Keratinocyte (primary cell): Measurements from ENCODE around the gene ADGRF5. TPM values are rescaled to one million over a fixed set of nuclear protein-coding genes. Genes with fewer than 3 reads are reported as not detected.

Experiments used
- DNase-seq: peaks from one replicate; pipeline ENCODE4 v3.0.0-alpha.2; 2011; ENCODE audit warnings: low read depth, missing footprints, low spot score
- FAIRE-seq: peaks from 2 replicates; lab custom pipeline; 2011; peaks lifted over from hg19 to GRCh38; lab: Jason Lieb, UNC
- H2AFZ ChIP-seq: 2 replicates; pipeline ENCODE4 v1.6.0; 2012; ENCODE audit warnings: low read length, control low read depth, inconsistent platforms; ENCODE audit not compliant: control insufficient read depth
- H3K27ac ChIP-seq: 2 replicates; pipeline ENCODE4 v1.5.1; 2011; ENCODE audit warnings: low read length; ENCODE audit not compliant: control insufficient read depth, insufficient read depth
- H3K27me3 ChIP-seq: 3 replicates; pipeline ENCODE4 v1.6.0; 2011; ENCODE audit warnings: low read length; ENCODE audit not compliant: control insufficient read depth, insufficient read depth; ENCODE audit errors: extremely low read depth
- H3K36me3 ChIP-seq, 2 experiments: 2 replicates in 1 of 2; 3 replicates in 1 of 2; pipeline ENCODE4 v1.5.1; 2011; ENCODE audit warnings: low read length in 2 of 2, mild to moderate bottlenecking in 1 of 2; ENCODE audit not compliant: control insufficient read depth in 2 of 2, insufficient read depth in 2 of 2; ENCODE audit errors: extremely low read depth in 1 of 2
- H3K4me1 ChIP-seq: 3 replicates; pipeline ENCODE4 v1.5.1; 2011; ENCODE audit warnings: low read length; ENCODE audit not compliant: control insufficient read depth, insufficient read depth; ENCODE audit errors: extremely low read depth
- H3K4me2 ChIP-seq: 3 replicates; pipeline ENCODE4 v1.6.0; 2011; ENCODE audit warnings: low read depth, low read length; ENCODE audit not compliant: control insufficient read depth, insufficient read depth; ENCODE audit errors: extremely low read depth
- H3K4me3 ChIP-seq, 3 experiments: fragments of 200-600 bp in 1 of 3; sonication (generic) in 1 of 3; 2 replicates in 2 of 3; 3 replicates in 1 of 3; pipeline ENCODE4 v1.5.1; 2011 to 2016; ENCODE audit warnings: low read length in 3 of 3, mild to moderate bottlenecking in 3 of 3, control low read depth in 2 of 3, inconsistent platforms in 1 of 3, low read depth in 1 of 3, mixed read lengths in 1 of 3, mixed run types in 1 of 3, moderate library complexity in 1 of 3; ENCODE audit not compliant: control insufficient read depth in 2 of 3, insufficient read depth in 2 of 3; ENCODE audit errors: extremely low read depth in 1 of 3
- H3K79me2 ChIP-seq: 2 replicates; pipeline ENCODE4 v1.6.0; 2012; ENCODE audit warnings: low read length; ENCODE audit not compliant: control insufficient read depth, insufficient read depth
- H3K9ac ChIP-seq: 3 replicates; pipeline ENCODE4 v1.6.0; 2011; ENCODE audit warnings: low read length; ENCODE audit not compliant: control insufficient read depth, insufficient read depth; ENCODE audit errors: extremely low read depth
- H3K9me1 ChIP-seq: 3 replicates; pipeline ENCODE4 v1.6.0; 2011; ENCODE audit warnings: low read length; ENCODE audit not compliant: control insufficient read depth, insufficient read depth; ENCODE audit errors: extremely low read depth
- H3K9me3 ChIP-seq: 2 replicates; pipeline ENCODE4 v1.5.1; 2012; ENCODE audit warnings: low read depth, low read length; ENCODE audit not compliant: control insufficient read depth
- H4K20me1 ChIP-seq: 3 replicates; pipeline ENCODE4 v1.6.0; 2011; ENCODE audit warnings: low read length; ENCODE audit not compliant: control insufficient read depth, insufficient read depth; ENCODE audit errors: extremely low read depth
- EZH2 ChIP-seq: IDR thresholded peaks from one replicate; pipeline ENCODE4 v1.6.1; 2012; ENCODE audit warnings: inconsistent platforms, mild to moderate bottlenecking, low read length, moderate library complexity
- dilution Hi-C: fragments of 300-500 bp; cut with MboI; formaldehyde crosslinking; loops from one replicate; pipeline ENCODE4 v1.7.0; 2020; ENCODE audit warnings: low sequenced_read_pairs; ENCODE audit not compliant: extremely low pct_ligation_motif_present
- polyA plus RNA-seq, 5 experiments: library from polyadenylated mRNA; depleted of rRNA in 3 of 5; stranded (reverse) in 3 of 5; stranded (forward) in 1 of 5; unstranded in 1 of 5; fragments of >200 nt; gene quantifications; 1 replicate in 1 of 5; 2 replicates in 3 of 5; 3 replicates in 1 of 5; pipeline versions ENCODE4 v1.2.1 to v1.2.3, GENCODE V29; 2011 to 2012; ENCODE audit warnings: missing spikeins in 2 of 5, low read depth in 1 of 5, low replicate concordance in 1 of 5
- TF ChIP-seq, protein P1 (sequence below), 3 experiments: IDR thresholded peaks in 1 of 3; conservative IDR thresholded peaks in 1 of 3; optimal IDR thresholded peaks in 1 of 3; 2 replicates in 2 of 3; 3 replicates in 1 of 3; pipeline versions ENCODE3 to v1.5.1; 2011; ENCODE audit warnings: low read length in 3 of 3, mild to moderate bottlenecking in 3 of 3, moderate library complexity in 2 of 3, control low read depth in 1 of 3, inconsistent platforms in 1 of 3; ENCODE audit not compliant: insufficient read depth in 2 of 3; ENCODE audit errors: extremely low read depth in 1 of 3

ADGRF5 gene
- polyA plus RNA-seq, 1 donor (not counting 4 experiments of a cell fraction or from before 2014, with no cell fraction given) = not detected

DNA sequence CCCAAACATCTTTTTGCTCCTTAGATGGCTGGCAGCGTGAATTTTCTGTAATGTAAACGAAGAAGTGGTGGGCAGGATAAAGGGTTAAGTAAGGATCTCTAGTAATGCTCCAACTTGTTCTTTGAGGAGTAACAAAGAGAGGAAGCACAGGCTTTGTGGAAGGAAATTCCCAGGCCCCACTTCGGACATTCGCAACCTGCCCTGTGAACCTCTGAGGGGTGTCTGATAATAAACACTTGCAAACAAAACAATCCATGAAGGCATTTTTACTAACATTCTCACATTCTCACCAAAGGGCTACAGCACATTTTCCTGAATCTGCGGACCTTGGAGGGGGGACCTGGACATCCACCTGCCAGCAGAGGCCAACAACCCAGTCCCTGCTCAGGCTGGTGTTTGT is 25.8 kb upstream of the ADGRF5 start:
- FAIRE-seq (no peak), DNase-seq (no peak)

DNA sequence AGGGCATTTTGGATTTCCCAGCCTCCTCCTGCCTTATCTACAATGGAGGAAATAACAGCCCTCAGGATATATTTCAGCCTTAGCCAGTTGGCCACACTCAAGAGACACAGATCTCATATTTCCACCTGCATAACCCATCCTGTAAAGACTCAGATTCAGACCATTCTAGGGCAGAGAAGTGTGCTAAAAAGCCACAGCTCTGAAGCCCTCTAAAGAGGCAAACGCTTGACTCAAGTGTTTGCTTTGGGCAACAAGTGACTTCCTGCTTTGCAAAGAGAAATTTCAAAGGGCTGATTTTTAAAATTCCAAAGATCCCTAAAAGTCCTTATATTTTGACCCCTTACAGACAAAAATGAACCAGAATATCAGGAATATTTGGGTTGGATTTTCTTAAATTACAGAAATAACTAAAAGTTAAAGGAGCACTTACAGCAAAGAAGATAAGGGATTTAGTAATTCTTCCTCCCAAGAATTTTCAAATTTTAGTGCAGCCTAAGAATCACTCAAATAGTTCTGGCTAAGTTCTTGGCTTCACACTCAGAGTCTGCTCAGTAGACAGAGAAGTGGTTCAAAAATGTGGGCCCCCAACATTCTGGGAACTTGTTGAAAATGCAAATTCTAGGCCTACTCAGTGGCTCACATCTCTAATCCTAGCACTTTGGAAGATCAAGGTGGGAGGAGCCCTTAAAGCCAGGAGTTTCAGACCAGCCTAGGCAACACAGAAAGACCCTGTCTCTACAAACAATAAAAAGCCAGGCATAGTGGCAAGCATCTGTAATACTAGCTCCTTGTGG is 18.9 kb upstream of the ADGRF5 start:
- Histone ChIP-seq H3K27ac (no peak overlapping the region), H3K9me3 (no peaks in the 10 kb centered on the region), H3K36me3 (no peaks in the 10 kb centered on the region), H3K27me3 (no peaks in the 10 kb centered on the region), H3K9ac (no peak overlapping the region), H3K79me2 (no peaks in the 10 kb centered on the region), H3K4me2 (no peak overlapping the region), H4K20me1 (no peaks in the 10 kb centered on the region), H3K4me3 (no peak overlapping the region), H2AFZ (no peak overlapping the region), H3K4me1 (no peaks in the 10 kb centered on the region), H3K9me1 (no peaks in the 10 kb centered on the region)
- dilution Hi-C loops = no loop called here
- no peak for TF ChIP-seq EZH2
- TF ChIP-seq, protein P1, sequence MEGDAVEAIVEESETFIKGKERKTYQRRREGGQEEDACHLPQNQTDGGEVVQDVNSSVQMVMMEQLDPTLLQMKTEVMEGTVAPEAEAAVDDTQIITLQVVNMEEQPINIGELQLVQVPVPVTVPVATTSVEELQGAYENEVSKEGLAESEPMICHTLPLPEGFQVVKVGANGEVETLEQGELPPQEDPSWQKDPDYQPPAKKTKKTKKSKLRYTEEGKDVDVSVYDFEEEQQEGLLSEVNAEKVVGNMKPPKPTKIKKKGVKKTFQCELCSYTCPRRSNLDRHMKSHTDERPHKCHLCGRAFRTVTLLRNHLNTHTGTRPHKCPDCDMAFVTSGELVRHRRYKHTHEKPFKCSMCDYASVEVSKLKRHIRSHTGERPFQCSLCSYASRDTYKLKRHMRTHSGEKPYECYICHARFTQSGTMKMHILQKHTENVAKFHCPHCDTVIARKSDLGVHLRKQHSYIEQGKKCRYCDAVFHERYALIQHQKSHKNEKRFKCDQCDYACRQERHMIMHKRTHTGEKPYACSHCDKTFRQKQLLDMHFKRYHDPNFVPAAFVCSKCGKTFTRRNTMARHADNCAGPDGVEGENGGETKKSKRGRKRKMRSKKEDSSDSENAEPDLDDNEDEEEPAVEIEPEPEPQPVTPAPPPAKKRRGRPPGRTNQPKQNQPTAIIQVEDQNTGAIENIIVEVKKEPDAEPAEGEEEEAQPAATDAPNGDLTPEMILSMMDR (optimal IDR thresholded peaks at IDR 0.05 in 1 of 3, IDR thresholded peaks at IDR 0.05 in 1 of 3, conservative IDR thresholded peaks at IDR 0.05 in 1 of 3; ENCODE audit: extremely low read depth in 1 of 3, insufficient read depth in 2 of 3, low read length in 3 of 3) = no peak
- DNase-seq (no peak), FAIRE-seq (no peak)

More for the DNA sequence above, 25.8 kb upstream of the ADGRF5 start:
- Histone ChIP-seq H3K79me2 (no peaks in the 10 kb centered on the region), H3K27me3 (no peaks in the 10 kb centered on the region), H3K4me3 (no peak overlapping the region), H3K4me2 (no peak overlapping the region), H3K9me1 (no peaks in the 10 kb centered on the region), H3K4me1 (no peaks in the 10 kb centered on the region), H2AFZ (no peak overlapping the region), H3K9me3 (no peaks in the 10 kb centered on the region), H4K20me1 (no peaks in the 10 kb centered on the region), H3K9ac (no peak overlapping the region), H3K36me3 (no peaks in the 10 kb centered on the region), H3K27ac (no peak overlapping the region)
- TF ChIP-seq EZH2 = no peak
- TF ChIP-seq, protein P1 (optimal IDR thresholded peaks at IDR 0.05 in 1 of 3, IDR thresholded peaks at IDR 0.05 in 1 of 3, conservative IDR thresholded peaks at IDR 0.05 in 1 of 3; ENCODE audit: extremely low read depth in 1 of 3, insufficient read depth in 2 of 3, low read length in 3 of 3) = no peak
- dilution Hi-C loops = no loop called here
